HepG2 (cell line): ENCODE data around the gene GAGE10. TPM values are rescaled to one million over a fixed set of nuclear protein-coding genes. Genes with fewer than 3 reads are reported as not detected.

Source experiments
- ARID2 ChIP-seq: sonication (generic); formaldehyde crosslinking; IDR thresholded peaks from 2 replicates; pipeline ENCODE4 v1.8.1; 2022; ENCODE audit warnings: mild to moderate bottlenecking, missing genetic modification reagents, borderline replicate concordance
- ATM ChIP-seq: fragments of 450-650 bp; IDR thresholded peaks from 2 replicates; pipeline ENCODE4 v1.7.1; 2017; ENCODE audit warnings: mild to moderate bottlenecking, borderline replicate concordance
- CERS6 ChIP-seq: sonication (generic); formaldehyde crosslinking; IDR thresholded peaks from 2 replicates; pipeline ENCODE4 v1.5.0; 2020; ENCODE audit warnings: missing genetic modification reagents
- GATAD2A ChIP-seq: IDR thresholded peaks from 2 replicates; pipeline ENCODE4 v1.6.1; 2016
- HNRNPL ChIP-seq: fragments of 200-400 bp; formaldehyde crosslinking; IDR thresholded peaks from 2 replicates; pipeline ENCODE4 v1.6.1; 2017; ENCODE audit warnings: mild to moderate bottlenecking, low read depth, low read length
- HOXA3 ChIP-seq: sonication (generic); formaldehyde crosslinking; IDR thresholded peaks from 2 replicates; pipeline ENCODE4 v1.5.0; 2020; ENCODE audit warnings: missing genetic modification reagents
- JUND ChIP-seq: sonication (generic); formaldehyde crosslinking; IDR thresholded peaks from 2 replicates; pipeline ENCODE4 v1.8.0; 2022; ENCODE audit warnings: mild to moderate bottlenecking, missing genetic modification reagents
- KDM4B ChIP-seq: sonication (generic); formaldehyde crosslinking; IDR thresholded peaks from 2 replicates; pipeline ENCODE4 v1.4.0; 2020; ENCODE audit warnings: missing genetic modification reagents
- KMT2A ChIP-seq: sonication (generic); formaldehyde crosslinking; IDR thresholded peaks from 2 replicates; pipeline ENCODE4 v1.4.0; 2020; ENCODE audit warnings: missing genetic modification reagents
- NFYC ChIP-seq: IDR thresholded peaks from 2 replicates; pipeline ENCODE4 v1.6.1; 2016; ENCODE audit warnings: missing genetic modification reagents, missing compliant biosample characterization
- SOX6 ChIP-seq, 2 experiments: fragments of 450-650 bp in 1 of 2; sonication (generic) in 1 of 2; formaldehyde crosslinking in 1 of 2; IDR thresholded peaks; 2 replicates each; pipeline versions ENCODE4 v1.4.0 to v1.6.1; 2017 to 2020; ENCODE audit warnings: antibody characterized with exemption in 1 of 2, mild to moderate bottlenecking in 1 of 2, missing genetic modification reagents in 1 of 2
- SP5 ChIP-seq: IDR thresholded peaks from 2 replicates; pipeline ENCODE4 v1.6.1; 2016; ENCODE audit warnings: low read depth, borderline replicate concordance
- ZNF292 ChIP-seq: sonication (generic); formaldehyde crosslinking; IDR thresholded peaks from 2 replicates; pipeline ENCODE4 v1.8.1; 2022; ENCODE audit warnings: mild to moderate bottlenecking, low read depth, missing genetic modification reagents, borderline replicate concordance
- ZNF383 ChIP-seq: sonication (generic); formaldehyde crosslinking; IDR thresholded peaks from 2 replicates; pipeline ENCODE4 v1.4.0; 2020; ENCODE audit warnings: missing genetic modification reagents, mild to moderate bottlenecking, borderline replicate concordance
- ZNF441 ChIP-seq: sonication (generic); formaldehyde crosslinking; IDR thresholded peaks from 2 replicates; pipeline ENCODE4 v1.7.0; 2021; ENCODE audit warnings: missing genetic modification reagents, borderline replicate concordance
- polyA plus RNA-seq, 8 experiments: library from polyadenylated mRNA; depleted of rRNA in 3 of 8; stranded (reverse) in 7 of 8; unstranded in 1 of 8; fragments of >200 nt; fragmentation: Illumina TruSeq in 4 of 8; extraction: Trizol in 4 of 8; gene quantifications; 2 replicates each; pipeline versions ENCODE4 v1.2.1 to v1.2.3, GENCODE V29; 2011 to 2016; ENCODE audit warnings: low read depth in 4 of 8, missing spikeins in 1 of 8, mixed read lengths in 1 of 8; ENCODE audit not compliant: insufficient read depth in 1 of 8
- total RNA-seq, 5 experiments: library from RNA; depleted of rRNA; stranded (reverse); fragments of >200 nt; fragmentation: Illumina TruSeq; extraction: Trizol; gene quantifications; 2 replicates each; pipeline ENCODE4 v1.2.3, GENCODE V29; 2016; ENCODE audit warnings: low read depth in 1 of 5
- TF ChIP-seq, protein P1 (sequence below): sonication (generic); formaldehyde crosslinking; IDR thresholded peaks from 2 replicates; pipeline ENCODE4 v1.4.0; 2020; ENCODE audit warnings: missing genetic modification reagents
- TF ChIP-seq, protein P2 (sequence below): fragments of 450-650 bp; IDR thresholded peaks from 2 replicates; pipeline ENCODE4 v1.6.1; 2017; ENCODE audit warnings: mild to moderate bottlenecking
- TF ChIP-seq, protein P3 (sequence below): sonication (generic); formaldehyde crosslinking; IDR thresholded peaks from 2 replicates; pipeline ENCODE4 v1.4.0; 2020; ENCODE audit warnings: missing genetic modification reagents, borderline replicate concordance

The GAGE10 gene
- total and polyA plus RNA-seq, 2 of the 13 experiments (the other 11 are each of a cell fraction or from before 2014, with no cell fraction given): not detected

GRCh38 chrX:49269010-49269766 is 34.3 kb upstream of the GAGE10 start (continued):
- no peak for TF ChIP-seq ARID2 (CRISPR knock-in tag)
- TF ChIP-seq SOX6 (IDR thresholded peaks at IDR 0.05): no peak
- no peak for TF ChIP-seq SOX6 (CRISPR knock-in tag; IDR thresholded peaks at IDR 0.05)
- TF ChIP-seq, protein P1, sequence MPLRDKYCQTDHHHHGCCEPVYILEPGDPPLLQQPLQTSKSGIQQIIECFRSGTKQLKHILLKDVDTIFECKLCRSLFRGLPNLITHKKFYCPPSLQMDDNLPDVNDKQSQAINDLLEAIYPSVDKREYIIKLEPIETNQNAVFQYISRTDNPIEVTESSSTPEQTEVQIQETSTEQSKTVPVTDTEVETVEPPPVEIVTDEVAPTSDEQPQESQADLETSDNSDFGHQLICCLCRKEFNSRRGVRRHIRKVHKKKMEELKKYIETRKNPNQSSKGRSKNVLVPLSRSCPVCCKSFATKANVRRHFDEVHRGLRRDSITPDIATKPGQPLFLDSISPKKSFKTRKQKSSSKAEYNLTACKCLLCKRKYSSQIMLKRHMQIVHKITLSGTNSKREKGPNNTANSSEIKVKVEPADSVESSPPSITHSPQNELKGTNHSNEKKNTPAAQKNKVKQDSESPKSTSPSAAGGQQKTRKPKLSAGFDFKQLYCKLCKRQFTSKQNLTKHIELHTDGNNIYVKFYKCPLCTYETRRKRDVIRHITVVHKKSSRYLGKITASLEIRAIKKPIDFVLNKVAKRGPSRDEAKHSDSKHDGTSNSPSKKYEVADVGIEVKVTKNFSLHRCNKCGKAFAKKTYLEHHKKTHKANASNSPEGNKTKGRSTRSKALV (CRISPR knock-in tag): no peak
- TF ChIP-seq, protein P2, sequence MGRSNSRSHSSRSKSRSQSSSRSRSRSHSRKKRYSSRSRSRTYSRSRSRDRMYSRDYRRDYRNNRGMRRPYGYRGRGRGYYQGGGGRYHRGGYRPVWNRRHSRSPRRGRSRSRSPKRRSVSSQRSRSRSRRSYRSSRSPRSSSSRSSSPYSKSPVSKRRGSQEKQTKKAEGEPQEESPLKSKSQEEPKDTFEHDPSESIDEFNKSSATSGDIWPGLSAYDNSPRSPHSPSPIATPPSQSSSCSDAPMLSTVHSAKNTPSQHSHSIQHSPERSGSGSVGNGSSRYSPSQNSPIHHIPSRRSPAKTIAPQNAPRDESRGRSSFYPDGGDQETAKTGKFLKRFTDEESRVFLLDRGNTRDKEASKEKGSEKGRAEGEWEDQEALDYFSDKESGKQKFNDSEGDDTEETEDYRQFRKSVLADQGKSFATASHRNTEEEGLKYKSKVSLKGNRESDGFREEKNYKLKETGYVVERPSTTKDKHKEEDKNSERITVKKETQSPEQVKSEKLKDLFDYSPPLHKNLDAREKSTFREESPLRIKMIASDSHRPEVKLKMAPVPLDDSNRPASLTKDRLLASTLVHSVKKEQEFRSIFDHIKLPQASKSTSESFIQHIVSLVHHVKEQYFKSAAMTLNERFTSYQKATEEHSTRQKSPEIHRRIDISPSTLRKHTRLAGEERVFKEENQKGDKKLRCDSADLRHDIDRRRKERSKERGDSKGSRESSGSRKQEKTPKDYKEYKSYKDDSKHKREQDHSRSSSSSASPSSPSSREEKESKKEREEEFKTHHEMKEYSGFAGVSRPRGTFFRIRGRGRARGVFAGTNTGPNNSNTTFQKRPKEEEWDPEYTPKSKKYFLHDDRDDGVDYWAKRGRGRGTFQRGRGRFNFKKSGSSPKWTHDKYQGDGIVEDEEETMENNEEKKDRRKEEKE: no peak
- TF ChIP-seq ZNF383: no peak
- no peak for TF ChIP-seq HNRNPL
- no peak for TF ChIP-seq ZNF441 (CRISPR knock-in tag)
- TF ChIP-seq, protein P3, sequence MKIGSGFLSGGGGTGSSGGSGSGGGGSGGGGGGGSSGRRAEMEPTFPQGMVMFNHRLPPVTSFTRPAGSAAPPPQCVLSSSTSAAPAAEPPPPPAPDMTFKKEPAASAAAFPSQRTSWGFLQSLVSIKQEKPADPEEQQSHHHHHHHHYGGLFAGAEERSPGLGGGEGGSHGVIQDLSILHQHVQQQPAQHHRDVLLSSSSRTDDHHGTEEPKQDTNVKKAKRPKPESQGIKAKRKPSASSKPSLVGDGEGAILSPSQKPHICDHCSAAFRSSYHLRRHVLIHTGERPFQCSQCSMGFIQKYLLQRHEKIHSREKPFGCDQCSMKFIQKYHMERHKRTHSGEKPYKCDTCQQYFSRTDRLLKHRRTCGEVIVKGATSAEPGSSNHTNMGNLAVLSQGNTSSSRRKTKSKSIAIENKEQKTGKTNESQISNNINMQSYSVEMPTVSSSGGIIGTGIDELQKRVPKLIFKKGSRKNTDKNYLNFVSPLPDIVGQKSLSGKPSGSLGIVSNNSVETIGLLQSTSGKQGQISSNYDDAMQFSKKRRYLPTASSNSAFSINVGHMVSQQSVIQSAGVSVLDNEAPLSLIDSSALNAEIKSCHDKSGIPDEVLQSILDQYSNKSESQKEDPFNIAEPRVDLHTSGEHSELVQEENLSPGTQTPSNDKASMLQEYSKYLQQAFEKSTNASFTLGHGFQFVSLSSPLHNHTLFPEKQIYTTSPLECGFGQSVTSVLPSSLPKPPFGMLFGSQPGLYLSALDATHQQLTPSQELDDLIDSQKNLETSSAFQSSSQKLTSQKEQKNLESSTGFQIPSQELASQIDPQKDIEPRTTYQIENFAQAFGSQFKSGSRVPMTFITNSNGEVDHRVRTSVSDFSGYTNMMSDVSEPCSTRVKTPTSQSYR (CRISPR knock-in tag): no peak
- no peak for TF ChIP-seq ATM
- TF ChIP-seq ZNF292 (CRISPR knock-in tag): no peak
- no peak for TF ChIP-seq KMT2A (CRISPR knock-in tag)
- TF ChIP-seq NFYC (CRISPR knock-in tag): peak; percentile 90
- no peak for TF ChIP-seq GATAD2A (CRISPR knock-in tag)
- TF ChIP-seq JUND (CRISPR knock-in tag): no peak
- TF ChIP-seq SP5 (CRISPR knock-in tag): no peak
- 0 out of 2 replicates have a peak, but pooled peaks have one; percentile 4 for TF ChIP-seq HOXA3 (CRISPR knock-in tag)
- TF ChIP-seq KDM4B (CRISPR knock-in tag): no peak
- TF ChIP-seq CERS6 (CRISPR knock-in tag): no peak
